Activated CD8-positive, alpha-beta memory T cell treated with anti-CD3 and anti-CD28 coated beads, Interleukin-2, amount 50 U/mL, for 24 hours (primary cell): ENCODE data around the gene OGDH.
"Not testable (repeated sequence)": the region's sequence is repeated elsewhere in the genome, so short reads cannot be mapped to it uniquely, and the experiment has no call there.

ENCODE experiments used
- DNase-seq: peaks from one replicate; pipeline ENCODE4 v3.0.0-alpha.2; 2020; ENCODE audit errors: extremely low read depth

The OGDH gene

DNA sequence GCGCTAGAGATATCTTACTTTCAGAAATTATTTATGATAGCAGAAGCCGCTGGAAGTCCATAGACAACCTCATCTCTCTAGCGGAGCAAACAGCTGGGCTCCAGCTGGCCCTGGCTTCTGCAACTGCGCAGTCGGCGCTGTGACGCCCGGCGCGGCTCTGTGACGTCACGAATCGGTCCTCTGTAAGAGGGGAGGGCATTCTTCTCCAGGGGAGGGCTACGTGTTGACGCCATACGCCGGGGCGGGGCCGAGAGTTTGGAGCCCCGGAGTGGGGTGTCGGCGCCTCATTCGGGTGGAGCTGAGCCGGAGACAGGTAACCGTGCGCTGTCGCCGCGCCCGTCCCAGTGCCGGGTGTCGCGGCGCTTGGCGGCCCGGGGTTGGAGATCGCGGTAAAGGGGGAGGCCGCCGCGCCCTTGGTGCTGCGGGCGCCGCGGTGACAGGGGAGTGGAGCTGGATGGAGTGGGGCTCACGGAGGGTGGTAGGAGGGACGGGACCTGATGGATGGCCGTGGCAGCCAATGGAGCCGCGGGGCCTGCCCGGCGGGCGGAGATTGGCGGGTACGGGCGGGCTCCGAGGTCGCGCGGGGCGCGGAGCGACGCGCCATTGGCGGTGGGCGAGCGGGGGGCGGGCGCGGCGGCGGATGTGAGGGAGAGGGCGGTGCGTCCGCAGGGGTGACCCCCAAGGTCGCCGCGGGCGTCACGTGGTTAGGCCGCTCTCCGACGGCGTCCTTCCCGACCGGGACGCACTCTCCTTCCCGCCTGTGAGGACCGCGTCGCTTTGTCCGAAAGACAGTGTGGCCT is at the start of gene OGDH:
OGDH (plus strand) TSS at position 287 of the 800 bp plus-strand sequence. CDS start 17,717 bp downstream, outside the sequence.
- DNase-seq: peak; percentile 98

DNA sequence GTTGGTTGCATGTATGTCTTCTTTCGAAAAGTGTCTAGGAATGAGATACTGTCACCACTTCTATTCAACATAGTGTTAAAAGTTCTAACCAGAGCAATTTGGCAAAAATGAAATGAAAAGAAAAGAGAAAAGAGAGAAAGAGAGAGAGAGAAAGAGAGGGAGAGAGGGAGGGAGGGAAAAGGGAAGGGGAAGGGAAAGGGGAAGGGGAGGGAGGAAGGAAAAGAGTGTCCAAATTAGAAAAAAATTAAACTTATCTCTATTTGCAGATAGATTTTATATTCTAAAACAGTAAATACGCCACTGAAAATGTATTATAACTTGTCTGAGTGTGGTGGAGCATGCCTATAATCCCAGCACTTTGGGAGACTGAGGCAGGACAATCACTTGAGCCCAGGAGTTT is 48.9 kb upstream of the OGDH start:
- DNase-seq: no peak

DNA sequence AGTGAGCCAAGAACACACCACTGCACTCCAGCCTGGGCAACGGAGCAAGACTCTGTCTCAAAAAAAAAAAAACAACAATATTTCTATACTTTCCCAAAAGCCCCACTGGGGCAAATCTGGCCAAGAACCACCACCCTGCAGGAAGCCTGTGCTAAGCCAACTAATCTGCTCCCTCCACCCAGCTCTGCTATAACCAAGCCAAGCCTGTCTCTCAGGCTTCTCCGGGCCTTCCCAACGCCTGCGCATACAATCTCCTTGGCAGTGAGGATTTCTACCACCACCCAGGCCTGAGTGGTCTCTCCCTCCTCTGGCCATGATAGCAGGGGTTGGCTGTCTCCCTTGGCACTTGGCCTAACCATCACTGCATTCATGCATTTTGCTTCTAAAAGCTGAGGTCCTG is 46.9 kb upstream of the OGDH start:
- no peak for DNase-seq

DNA sequence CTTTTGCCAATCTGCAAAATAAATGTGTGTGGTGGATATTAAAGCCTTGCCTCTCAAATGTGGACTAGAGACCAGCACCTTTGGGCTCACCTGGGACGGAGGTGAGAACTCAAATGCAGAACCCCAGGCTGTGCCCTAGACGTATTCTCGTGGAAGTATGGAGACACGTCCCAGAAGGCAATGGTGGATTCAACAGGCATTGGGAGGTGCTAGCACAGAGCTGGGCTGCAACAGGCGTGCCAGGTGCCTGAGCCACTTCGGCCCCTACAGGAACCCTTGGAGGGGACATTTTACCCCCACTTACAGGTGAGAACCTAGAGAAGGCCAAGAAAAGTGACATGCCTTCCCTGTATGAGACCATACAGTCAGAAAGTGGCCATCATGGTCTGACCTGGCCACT is 44.9 kb upstream of the OGDH start:
- DNase-seq: no peak

DNA sequence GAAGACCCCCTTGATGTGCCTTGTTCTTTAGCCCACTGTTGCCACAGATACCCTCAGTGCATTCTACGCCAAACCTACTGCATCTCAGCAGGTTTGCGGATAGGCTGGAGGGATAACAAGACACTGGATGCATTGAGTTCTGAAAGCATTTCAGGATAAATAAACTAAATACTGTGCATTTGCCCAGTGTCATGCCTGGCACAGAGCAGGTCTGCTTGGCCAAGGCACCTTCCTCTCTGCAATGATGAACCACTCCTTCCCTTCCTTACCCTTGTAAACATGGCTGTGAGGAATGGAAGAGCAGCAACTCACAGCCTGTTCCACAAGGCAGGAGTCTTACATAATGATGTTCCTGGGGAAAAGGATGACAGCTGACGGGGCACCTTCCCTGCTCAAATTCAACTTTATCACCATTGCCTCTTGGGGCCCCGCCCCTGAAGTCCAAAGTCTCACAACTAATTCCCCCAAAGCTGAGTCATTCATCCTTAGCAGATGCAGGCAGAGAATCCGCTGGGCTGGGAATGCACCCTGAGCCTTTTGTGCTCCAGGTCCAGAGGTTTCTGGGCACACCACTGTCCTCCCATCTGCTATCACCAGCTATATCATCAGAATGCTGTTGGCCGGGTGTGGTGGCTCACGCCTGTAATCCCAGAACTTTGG is 44.3 kb upstream of the OGDH start:
- DNase-seq: no peak

DNA sequence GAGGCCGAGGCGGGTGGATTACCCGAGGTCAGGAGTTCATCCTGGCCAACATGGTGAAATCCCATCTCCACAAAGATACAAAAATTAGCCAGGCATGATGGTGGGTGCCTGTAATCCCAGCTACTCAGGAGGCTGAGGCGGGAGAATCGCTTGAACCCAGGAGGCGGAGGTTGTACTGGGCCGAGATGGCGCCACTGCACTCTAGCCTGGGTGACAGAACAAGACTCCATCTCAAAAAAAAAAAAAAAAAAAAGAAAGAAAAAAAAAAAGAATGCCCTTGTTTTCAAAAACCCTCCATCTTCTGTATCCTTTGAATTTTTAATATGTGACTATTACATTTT is 43.8 kb upstream of the OGDH start:
- not testable (repeated sequence) for DNase-seq

DNA sequence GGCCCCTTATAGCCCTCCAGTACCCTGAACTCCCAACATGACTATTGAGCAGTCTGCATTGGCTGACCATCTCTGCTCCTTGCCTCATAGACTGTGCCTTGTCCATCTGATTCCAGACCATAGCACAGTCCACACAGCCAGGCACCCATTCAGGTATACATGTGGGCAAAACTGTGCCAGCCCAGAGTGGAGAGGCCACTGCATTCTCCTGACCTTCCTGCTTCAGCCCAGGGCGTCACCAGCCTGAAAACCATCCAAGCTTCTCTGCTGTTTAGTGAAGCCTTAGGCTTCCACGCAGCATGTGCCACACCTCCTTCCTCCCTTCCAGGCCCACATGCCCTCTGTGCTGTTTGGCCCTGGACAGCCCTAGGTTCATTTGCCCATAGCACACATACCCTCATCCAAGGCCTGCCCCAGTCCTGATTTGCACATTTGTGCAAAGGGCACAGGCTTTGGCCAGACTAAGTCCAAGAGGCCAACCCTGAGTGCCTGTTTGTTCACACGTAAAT is 43.2 kb upstream of the OGDH start:
- DNase-seq: no peak

DNA sequence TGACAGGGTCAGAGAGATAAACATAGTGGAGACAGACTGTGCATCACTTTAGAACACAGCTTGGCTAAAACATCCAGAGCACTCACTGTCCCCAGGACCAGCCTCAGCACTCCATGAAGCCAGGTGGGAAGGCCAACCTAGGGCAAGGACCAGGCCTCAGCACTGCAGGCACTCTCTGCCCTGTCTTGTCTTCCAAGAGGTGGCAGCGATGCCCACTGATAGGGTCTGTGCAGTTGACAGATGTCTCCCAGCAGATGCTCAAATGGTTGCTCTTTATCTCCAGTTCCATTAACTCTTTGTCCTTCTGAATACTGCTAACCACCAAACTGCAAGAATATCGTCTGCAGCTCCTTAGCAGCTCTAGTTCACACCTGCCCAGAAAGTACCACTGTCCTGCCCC is 41.8 kb upstream of the OGDH start:
- no peak for DNase-seq

DNA sequence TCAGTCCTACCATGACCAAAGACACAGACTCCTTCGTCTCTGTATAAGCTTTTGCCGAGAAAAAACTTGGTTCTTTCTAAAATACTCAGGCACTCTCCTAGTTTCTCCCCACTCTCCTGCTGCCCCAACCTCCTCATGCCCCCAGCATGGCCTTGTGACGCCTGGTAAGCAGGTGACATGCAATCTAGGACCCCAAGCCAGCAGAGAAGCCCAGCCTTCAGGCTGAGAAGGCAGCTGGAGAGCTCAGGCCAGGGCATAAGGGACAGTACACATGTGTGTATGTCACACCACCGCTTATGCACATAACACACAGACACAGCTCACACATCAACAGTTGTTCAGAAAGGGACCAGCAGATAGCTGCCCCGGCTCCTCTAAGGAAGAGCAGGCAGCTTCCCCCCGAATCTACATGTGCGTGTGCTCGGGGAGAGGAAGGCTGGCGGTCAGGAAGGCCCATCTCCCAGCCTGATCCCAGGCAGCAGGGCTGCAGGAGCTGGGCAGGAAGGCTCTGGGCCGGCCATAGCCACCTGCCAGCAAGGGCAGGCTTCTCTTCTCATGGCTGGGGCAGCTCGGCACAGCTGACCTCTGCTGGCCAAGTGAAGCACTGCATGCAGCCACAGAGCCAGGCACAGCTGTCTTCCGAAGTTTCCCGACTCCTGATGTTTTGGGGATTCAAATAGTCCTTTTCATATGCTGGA is 41.2 kb upstream of the OGDH start:
- no peak for DNase-seq

DNA sequence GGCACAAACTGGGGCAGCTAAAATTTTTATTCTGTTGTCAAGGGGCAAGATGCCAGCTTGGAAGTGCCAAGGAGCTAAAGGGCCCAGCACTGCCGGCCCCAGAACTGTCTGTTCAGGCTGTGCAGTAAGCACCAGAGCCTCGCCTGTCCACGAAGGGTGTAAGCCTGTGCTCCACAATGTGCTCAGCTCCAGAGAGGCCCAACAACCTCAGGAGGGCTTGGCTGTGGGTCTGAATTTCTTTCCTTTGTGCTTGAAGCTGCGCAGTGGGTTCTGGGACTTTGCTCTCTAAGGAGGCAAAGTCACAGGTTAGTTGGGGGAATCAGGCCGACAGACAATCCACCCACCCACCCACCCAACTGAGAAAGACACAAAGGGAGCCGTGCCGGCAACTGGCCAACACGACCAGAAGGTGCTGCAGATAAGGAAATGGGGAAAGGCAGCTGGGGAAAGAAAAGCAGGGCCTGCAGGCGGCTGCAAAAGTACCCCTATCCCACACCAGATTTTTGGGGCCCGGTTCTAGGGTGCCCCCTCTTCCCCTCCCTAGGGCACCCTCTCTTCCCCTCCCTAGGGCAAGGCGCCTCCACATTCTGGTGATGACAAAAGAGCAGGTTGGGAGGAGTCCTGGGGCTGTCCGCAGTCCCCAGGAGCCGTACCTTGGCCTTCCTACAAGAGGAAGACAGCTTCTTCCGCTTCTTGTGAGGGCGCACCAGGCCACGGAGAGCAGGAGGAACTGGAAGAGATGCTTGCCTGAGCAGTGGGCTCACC is 40.5 kb upstream of the OGDH start:
- no peak for DNase-seq

DNA sequence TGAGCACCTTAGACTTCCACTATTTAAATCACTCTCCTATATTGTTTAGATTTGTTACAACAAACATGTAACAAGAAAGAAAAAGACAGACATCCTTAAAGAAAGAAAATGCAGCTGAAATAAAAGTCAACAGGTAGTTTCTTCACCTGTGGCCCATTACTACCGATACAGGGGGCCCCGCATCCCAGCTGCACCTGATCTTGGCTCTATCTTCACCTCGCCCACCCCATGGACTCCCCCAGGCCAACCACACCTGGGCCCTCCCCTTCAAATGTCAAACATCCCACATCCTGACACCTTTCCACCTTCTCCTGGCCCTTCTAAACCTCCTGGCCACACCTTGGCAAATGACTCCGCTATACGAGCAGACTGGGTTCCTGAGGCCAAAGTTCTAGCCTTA is 39.7 kb upstream of the OGDH start:
- DNase-seq: no peak

DNA sequence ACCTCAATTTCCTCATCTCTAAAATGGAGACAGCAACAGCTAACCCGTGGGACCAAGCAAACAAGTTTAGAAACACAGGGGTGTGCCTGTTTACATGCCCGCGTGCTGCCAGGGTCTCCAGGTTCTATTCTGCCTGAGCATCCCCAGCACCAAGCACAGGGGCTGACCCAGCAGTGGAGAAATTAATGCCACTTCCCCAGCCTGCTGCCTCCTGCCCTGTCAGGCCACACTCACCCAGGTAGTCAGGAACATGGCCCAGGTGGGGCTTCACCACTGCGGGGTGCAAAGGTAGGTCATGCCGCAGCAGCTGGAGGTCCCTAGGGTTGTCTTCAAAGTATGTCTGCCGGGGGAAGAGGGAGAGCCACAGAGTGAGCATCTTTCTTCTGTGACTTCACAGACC is 38.5 kb upstream of the OGDH start:
- no peak for DNase-seq

DNA sequence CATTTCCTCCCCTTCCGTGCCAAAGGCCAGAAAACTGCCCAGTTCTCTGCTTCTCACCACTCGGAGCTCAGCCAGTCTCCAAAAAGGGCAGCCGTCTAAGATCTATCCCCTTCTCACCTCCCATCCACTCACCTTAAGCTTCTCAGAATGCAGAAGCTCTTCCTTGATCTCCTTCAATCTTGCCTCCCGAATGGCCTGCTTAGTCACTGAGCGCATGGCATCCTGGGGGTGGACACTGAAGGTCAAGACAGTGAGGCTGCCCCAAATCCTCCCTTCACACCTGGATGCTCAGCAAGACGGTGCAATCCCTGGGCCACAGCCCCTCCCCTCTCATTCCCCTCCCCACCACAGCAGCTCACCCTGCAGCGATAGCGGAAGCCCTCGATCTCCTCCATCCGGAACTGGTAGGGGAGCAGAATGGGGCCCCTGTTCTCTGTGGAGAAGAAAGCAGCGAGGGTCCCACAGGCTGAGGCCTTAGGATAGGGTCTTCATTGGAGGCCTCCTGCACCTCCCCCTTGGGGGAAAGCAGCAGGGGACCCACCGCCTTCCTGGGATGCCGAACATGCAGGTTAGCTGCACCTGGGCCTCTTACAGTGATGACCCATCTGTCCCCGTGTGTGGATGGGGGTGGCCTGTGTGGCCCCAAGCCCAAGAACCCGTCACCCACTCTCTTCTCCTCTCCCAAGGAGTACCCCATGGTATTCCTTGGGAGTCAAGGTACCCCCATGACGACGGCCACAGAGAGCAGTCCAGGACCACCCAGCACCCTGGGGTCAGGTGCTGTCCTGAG is 37.5 kb upstream of the OGDH start:
- no peak for DNase-seq

DNA sequence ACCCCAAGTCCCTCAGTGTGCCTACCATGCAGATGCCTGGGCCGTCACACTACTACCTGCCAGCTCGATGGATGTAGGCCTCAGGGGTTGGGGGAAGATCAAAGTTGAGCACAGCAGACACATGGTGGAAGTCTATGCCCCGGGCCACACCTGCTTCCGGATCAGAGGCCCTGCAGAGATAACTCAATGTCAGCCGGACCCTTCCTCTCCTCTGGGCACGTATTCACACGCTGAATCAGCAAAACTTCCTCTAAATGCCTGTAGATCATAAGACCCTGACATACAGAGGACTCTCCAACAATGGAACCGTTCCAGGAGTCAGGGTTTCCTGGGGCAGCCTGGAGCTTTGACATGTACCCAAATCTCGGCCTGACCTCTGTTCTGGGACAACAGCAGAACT is 36.5 kb upstream of the OGDH start:
- DNase-seq: no peak

DNA sequence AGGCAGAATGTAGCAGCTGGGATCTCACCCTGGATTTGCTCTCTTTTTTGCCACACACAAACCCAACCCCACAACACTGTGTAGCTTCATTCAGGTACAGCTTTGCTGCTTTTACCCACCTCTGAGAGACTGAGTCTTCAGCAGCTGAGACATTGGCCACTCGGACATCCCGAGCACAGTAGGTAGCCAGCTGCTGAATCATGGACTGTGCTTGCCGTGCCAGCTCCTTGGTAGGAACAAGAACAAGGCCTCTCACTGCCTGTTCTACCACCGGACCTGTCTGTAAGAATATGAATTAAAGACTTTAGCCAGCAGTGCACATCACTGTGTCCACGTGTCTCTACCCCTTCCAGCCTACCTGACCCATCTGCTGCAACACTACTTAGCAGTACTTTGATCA is 33.7 kb upstream of the OGDH start:
- no peak for DNase-seq

DNA sequence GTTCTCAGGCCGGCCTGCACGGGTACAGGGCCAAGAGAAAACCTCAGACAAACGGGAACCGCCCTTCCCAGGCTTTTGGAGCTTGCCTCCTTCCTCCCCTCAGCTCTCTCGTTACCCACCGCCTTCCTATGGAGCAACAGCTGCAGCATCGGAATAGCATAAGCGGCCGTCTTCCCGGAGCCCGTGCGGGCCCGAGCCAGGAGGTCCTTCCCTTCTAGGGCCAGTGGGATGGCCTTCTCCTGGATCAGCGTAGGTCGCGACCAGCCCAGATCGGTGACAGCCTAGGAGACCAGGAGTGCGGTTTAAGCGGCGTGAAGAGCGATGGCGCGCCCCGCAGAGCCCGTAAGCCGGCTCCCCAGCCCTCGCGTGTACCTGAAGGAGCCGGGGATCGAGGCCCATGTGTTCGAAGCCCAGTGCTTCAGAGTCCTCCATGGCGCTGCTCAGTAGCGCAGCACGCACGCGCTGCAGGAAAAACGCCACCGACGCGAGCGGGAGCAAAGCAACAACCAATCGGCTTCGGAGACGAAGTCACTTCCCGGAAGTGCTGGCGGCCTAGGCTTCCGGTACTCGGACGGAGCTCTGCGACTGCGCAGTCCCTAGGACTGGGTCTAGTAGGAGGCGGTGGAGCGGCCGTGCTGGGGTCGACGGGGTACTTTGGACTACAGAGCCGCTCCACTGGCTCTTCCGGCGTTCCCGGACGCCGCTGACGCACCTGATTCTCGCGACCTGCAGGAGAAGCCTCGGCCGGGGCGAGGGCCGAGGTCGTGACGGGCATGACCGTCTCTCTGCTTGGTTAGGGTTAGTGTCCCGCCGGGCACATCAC is 32.8 kb upstream of the OGDH start, which contains the start of gene DDX56:
DDX56 (minus strand) TSS at position 445 of the 823 bp plus-strand sequence; CDS start at position 432, 13 bp downstream.
- DNase-seq: peak; percentile 86

DNA sequence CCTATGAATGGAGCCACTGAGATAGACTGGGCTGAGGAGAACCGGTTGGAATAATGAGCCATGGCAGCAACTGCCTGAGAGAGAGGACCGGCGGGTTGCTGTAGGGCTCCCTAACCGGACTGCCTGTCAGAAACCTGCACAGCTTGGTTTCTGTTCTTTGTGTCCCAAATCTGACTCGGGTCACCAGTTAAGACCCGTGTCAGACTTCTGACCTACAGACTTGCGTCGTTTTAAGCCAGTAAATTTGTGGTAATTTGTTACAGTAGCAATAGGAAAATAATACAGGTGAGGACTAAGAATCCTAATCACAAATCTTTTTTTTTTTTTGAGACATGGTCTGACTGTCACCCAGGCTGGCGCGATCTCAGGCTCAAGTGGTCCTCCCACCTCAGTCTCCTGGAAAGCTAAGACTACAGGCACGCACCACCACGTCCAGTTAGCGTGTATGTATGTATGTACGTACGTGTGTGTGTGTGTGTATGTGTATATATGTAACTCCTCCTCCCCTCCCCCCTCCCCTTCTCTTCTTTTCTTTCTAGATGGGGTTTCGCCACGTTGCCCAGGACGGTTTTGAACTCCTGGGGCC is 32.0 kb upstream of the OGDH start:
- no peak for DNase-seq

DNA sequence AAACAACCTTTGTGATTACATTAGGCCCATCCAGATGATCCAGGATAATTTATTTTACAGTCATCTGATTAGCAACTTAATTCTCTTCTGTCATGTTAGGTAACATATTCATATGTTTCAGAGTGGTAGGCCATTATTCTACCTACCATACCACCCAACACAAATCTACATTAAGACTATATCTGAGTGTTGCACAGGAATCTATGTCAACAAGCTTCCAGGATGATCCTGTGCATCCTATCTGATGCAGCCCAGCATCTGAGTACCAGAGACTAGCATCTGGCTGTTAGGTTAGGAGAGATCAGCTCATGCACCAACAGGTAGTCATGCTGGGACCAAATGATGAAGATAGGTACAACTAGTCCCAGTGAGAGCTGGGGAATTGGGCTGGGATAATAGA is 31.4 kb upstream of the OGDH start:
- no peak for DNase-seq

DNA sequence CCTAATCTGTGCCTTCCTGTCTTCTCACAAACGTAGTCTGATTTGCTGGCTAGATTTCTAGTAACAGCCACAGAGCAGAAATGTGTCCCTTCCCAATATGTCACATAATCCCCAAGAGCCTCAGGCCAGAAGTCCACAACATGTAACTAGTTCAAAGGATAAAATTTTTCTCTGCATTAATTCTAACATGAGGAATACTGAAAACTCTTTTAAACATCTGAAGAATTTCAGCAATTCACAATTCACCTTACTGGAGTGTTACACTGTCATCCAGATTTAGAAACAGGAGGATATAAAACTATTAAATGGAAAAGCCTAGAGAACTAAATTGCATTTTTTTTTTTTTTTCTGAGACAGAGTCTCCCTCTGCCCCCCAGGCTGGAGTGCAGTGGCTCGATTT is 30.2 kb upstream of the OGDH start:
- DNase-seq: no peak
